ENCODE data around the gene GADD45GIP1.
"Not testable (repeated sequence)": the region's sequence is repeated elsewhere in the genome, so short reads cannot be mapped to it uniquely, and the experiment has no call there.

The GADD45GIP1 gene

DNA sequence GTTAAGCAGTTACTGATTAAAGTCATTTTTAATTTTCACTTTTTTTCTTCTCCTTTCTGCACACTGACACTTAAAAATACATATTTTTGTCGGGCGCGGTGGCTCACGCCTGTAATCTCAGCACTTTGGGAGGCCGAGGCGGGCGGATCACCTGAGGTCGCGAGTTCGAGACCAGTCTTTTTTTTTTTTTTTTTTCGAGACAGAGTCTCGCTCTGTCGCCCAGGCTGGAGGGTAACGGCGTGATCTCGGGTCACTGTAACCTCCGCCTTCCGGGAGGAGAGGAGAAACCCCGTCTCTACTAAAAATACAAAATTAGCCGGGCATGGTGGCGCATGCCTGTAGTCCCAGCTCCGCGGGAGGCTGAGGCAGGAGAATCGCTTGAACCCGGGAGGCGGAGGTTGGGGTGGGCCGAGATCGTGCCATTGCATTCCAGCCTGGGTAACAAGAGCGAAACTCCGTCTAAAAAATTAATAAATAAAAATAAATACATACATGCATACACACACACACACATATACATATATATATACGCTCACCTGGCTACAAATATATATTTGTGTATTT, 448 bp upstream of the GADD45GIP1 start:
- not testable (repeated sequence) for DNase-seq (ENCODE audit: low read depth)

DNA sequence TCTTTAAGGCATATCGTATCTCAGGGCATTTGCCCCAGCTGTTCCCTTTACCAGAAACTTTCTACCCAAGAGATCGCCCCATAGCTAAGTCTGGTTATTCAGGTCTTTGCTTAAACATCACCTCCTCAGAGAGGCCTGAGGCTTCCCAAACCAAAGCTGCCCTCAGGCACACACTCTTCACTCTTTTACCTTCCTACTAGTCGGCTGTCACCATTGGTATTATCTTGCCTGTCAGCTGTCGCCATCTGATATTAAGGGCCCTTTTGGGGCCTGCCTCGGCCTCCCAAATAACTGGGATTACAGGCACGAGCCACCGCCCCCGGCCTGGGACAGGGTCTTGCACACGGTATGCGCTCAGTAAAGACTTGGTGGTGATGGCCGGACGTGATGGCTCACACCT, 1.0 kb downstream of the GADD45GIP1 start:
- DNase-seq (ENCODE audit: low read depth): no peak

DNA sequence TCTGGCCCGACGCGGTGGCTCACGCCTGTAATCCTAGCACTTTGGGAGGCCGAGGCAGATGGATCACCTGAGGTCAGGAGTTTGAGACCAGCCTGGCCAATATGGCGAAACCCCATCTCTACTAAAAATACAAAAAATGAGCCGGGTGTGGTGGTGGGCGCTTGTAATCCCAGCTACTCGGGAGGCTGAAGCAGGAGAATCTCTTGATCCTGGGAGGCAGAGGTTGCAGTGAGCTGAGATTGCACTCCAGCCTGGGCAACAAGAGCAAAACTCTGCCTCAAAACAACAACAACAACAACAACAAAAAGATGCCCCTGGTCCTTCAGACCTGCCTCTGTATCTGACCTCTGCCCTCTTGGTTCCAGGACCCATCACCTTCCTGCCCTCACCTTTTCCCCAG, 1.4 kb downstream of the GADD45GIP1 start:
- not testable (repeated sequence) for DNase-seq (ENCODE audit: low read depth)

DNA sequence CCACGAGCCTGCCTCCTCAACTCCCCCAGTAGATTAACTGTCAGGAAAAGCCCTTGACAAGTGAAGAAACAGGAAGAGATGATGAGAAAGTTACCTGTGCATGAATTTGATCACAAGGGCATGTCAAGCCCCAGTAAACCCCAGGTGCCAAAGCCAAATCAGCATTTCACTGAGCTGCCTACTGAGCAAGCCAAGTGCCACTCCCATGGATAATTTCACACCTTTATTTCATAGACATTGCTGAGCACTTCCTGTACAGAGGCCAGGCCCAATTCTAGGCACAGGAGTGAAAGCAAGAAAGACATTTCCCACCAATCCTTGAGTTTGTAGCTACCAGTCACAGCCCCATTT, 2.4 kb downstream of the GADD45GIP1 start:
- no peak for DNase-seq (ENCODE audit: low read depth)

DNA sequence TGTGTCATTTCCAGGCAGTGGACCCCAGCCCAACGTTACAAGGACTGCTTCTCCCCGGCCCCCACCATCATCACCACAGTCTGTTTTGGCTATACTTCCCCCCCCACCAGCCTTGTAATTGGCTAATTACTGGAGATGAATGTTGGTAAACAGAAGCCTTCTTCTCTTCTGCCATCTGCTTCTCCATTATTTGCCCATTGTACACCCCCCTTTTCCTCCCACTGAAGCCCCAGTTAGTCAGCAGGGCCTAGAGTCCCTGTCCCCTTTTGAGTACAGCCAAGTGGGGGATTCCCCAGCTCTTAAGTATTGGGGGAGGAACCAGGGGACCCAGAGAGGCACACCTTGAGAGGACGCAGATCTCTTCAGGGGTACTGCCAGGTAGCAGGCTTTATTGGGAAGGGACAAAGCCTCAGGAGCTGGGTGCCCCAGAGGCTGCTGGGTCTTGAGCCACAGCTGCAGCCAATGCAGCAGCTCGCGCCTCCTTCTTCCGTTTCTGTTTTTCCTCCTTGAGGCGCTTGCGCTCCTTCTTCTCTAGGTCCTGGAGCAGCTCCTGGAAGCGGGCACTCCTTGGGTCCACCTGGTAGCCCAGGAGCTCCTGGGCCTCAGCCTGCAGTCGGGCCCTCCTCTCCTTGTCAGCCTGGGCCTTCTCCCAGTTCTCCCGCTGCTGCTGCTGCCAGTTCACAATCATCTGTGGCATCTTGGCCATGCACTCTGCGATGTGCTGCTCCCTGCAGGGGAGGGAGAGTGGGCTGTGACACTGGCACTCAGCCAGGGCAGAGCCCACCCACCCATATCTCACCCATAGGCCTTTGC, 3.0 kb downstream of the GADD45GIP1 start:
- no peak for DNase-seq (ENCODE audit: low read depth)

DNA sequence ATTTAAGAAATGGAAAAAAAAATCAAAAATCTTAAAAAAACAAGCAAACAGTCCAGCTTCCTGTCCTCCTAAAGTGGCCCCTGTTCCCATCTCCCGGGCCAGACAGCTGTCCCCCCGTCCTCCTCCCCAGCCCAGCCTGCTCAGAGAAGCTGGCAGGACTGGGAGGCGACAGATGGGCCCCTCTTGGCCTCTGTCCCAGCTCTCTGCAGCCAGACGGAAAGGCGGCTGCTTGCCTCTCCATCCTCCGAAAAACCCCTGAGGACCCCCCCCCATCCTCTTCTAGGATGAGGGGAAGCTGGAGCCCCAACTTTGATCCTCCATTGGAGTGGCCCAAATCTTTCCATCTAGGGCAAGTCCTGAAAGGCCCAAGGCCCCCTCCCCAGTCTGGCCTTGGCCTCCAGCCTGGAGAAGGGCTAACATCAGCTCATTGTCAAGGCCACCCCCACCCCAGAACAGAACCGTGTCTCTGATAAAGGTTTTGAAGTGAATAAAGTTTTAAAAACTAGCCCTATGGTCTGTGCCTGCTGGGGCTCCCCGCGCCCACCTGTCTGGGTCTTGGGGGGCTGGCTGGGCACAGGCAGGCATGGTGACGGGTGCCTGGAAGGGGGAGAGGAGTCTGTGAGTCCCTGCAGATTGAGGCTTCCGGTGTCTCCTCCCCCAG, 3.8 kb downstream of the GADD45GIP1 start:
- DNase-seq (ENCODE audit: low read depth): no peak

DNA sequence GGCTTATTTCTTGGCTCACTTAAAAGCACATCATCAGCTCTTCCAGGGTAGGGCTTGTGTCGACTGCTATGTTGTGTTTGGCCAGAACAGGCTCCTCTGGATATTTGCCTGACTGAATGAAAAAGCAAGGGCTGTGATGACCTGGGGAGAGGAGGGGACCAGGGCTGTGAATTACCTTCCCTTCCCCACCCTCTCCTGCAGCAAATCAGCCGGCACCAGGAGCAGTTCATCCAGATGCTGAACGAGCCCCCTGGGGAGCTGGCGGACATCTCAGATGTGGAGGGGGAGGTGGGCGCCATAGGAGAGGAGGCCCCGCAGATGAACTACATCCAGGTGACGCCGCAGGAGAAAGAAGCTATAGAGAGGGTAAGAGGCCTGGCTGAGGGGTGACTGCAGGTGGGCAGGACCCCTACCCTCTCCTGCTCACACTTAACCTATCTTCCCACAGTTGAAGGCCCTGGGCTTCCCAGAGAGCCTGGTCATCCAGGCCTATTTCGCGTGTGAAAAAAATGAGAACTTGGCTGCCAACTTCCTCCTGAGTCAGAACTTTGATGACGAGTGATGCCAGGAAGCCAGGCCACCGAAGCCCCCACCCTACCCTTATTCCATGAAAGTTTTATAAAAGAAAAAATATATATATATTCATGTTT, 4.4 kb downstream of the GADD45GIP1 start:
- DNase-seq (ENCODE audit: low read depth): no peak

DNA sequence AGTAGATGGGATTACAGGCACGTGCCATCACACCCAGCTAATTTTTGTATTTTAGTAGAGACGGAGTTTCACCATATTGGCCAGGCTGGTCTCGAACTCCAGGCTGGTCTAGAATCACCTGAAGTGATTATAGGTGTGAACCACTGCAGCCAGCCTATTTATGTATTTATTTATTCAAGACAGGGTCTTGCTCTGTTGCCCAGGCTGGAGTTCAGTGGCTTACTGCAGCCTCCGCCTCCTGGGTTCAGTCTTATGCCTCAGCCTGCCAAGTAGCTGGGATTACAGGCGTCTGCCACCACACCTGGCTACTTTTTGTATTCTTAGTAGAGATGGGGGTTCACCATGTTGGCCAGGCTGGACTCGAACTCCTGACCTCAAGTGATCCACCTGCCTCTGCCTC, 5.0 kb downstream of the GADD45GIP1 start:
- DNase-seq (ENCODE audit: low read depth): not testable (repeated sequence)

DNA sequence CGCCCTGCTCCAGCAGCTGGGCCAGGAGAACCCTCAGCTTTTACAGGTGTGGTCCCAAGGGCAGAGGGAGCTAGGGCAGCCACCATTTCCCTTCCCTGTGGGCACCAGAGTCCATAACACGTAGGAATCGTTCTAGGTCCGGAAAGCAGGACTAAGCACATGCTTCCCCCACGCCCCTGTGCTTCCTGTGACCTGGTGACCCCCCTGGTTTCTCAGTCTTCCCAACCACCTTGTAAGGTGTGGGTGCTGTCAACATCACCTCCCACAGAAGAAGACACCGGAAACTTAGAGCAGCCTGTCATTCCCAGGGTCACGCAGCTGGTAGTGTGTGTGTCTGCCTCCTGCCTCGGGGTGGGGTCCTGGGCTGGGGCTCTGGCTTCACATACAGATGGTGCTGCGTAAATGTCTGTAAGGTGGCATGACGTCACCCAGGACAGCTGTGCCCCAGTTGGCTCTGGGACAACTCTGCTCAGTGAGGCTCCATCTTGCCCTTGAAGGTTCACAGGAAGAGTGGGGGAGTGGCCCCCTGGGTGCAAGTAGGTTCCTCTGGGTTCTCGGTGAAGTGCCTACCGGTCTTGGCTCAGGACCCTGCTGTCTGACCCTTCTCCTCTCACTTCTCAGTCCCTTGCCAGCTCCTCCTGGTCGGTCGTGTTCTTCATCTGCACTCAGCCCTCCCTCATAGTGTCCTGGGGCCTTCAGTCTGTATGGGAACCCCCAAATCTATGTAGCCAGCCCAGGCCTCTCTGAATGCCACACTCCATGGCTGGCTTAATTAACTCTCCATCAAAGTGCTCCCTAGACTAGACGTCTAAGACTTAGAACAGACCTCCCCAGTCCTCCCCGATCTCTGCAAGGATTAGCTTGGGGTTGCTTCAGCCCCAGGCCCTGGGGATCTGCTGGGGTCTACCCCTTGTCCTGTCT, 7.4 kb downstream of the GADD45GIP1 start:
- DNase-seq (ENCODE audit: low read depth): no peak

DNA sequence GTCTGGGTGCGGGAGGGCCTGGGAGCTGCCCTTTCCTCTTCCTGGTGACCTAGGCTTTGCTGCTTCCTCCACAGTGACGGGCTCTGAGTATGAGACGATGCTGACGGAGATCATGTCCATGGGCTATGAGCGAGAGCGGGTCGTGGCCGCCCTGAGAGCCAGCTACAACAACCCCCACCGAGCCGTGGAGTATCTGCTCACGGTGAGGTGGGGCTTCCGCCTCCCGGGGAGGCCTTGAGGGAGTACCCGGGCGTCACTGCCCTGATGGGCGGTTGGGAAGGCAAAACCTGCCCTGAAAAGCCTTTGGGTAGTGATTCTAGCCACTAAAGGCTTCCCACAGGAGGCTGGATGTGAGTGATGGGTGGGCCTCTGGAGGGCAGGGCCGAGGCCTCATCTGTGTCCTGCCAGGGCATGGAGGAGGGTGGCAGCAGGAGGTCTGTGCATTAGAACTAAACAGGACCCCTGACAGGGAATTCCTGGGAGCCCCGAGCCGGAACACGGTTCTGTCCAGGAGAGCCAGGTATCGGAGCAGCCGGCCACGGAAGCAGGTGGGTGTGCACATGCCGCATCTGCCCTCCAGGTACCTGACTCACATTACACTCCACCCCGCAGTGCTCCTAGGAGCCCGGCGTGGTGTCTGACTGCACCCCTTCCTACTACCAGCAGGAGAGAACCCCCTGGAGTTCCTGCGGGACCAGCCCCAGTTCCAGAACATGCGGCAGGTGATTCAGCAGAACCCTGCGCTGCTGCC, 8.2 kb downstream of the GADD45GIP1 start:
- DNase-seq (ENCODE audit: low read depth): no peak

DNA sequence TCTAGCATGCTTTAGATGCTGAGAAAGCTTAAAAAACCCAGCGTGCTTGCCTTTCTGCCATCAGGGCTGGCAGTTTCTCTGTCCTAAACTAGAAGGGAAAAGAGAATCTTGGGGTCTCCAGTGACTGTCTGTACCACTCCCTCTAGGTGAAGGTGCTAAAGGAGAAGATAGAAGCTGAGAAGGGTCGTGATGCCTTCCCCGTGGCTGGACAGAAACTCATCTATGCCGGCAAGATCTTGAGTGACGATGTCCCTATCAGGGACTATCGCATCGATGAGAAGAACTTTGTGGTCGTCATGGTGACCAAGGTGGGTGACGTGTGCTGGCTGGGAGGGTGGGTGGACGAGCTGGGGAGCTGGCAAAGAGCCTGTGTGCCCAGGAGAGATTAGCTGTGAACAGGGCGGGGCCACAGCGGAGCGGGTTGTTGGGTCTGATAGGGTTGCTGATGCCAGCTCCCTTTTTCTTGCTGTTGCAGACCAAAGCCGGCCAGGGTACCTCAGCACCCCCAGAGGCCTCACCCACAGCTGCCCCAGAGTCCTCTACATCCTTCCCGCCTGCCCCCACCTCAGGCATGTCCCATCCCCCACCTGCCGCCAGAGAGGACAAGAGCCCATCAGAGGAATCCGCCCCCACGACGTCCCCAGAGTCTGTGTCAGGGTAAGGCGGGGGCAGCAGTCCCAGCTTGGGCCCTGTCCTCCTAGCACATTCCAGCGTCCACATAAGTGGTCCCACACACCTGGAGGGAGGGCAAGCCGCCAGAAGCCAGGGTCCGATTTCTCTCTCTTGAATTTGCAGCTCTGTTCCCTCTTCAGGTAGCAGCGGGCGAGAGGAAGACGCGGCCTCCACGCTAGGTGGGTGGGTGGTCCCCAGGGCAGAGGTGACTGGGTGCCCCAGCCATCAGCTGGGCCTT, 9.1 kb downstream of the GADD45GIP1 start:
- no peak for DNase-seq (ENCODE audit: low read depth)

DNA sequence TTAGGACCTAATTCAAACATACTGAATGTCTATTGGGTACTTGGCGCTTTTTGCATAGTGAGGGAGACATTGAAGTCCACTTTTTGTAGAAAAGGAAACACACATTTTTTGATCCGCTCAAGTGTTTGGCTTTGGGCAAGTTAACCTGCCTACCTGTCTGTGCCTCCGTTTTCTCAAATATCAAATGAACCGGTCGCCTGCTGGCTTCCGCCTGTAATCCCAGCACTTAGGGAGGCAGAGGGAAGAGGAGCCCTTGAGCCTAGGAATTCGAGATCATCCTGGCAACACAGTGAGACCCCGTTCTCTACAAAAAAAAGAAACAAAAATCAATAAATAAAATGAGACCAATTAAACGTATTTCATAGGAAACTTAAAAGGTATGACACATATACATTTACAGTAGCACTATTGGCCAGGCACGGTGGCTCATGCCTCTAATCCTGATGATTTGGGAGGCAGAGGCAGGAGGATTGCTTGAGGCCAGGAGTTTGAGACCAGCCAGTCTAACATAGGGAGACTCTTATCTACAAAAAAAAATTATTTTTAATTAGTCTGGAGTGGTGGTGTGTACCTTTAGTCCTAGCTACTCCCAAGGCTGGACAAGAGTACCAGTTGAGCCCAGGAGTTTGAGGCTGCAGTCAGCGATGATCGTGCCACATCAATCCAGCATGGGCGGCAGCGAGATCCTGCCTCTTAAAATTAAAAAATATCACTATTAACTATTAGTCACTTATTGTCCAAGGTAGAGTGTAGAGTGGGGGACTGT, 10.1 kb downstream of the GADD45GIP1 start:
- no peak for DNase-seq (ENCODE audit: low read depth)

DNA sequence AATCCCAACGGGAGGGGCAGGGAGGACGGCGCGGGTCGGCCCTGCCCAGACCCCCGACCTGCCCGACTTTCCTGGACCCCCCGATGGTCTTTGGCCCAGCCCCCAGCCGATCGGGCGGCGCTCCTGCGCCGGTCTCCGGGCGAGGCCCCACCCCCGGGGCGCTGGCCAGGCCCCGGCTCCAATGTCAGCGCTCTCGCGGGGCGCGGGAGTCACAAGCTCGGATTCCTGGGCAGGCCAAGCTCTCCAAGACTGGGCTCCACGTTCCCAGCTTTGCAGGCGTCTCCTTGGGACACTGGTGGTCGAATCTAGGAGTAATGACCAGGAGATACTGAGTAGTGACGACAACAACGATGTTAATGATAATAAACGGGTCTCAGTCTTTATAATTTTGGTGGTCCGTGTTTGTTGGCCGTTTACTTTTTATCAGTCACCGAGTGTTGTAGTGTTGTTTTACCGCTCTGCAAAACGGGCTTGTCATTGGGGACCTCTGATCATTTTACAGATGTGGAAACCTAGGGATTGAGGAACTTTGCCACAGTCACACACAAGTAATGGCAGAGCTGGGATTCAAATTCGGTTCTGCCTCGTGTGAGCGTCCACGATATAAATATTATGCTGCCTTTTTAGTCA, 10.8 kb downstream of the GADD45GIP1 start:
- peak; percentile 34 for DNase-seq (ENCODE audit: low read depth)

DNA sequence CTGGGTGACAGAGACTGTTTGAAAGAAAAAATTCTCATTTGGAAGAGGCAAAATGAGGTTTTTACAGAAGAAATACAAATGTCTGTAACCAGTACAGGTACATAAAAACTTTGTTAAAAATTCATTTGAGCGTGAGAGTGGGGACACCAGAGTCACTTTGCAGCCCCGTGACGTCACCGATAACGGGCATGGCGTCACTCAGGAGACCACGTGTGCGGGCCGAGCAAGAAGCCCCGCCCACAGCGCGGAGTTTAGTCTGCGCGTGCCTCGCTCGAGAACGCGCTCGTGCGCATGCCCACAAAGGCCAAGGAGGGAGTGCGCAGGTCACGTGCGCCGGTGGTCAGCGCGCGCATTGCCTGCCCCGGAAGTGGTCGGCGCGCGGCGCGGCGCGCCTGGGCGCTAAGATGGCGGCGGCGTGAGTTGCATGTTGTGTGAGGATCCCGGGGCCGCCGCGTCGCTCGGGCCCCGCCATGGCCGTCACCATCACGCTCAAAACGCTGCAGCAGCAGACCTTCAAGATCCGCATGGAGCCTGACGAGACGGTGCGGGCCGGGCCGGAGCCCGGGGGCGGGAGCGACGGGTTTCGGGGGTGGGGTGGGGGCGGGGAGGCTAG, 11.4 kb downstream of the GADD45GIP1 start, which contains the start of gene RAD23A:
Gene RAD23A (plus strand): TSS at position 384 of the 613 bp plus-strand sequence. CDS start 87 bp downstream, at position 471.
- peak; percentile 98 for DNase-seq (ENCODE audit: low read depth)

DNA sequence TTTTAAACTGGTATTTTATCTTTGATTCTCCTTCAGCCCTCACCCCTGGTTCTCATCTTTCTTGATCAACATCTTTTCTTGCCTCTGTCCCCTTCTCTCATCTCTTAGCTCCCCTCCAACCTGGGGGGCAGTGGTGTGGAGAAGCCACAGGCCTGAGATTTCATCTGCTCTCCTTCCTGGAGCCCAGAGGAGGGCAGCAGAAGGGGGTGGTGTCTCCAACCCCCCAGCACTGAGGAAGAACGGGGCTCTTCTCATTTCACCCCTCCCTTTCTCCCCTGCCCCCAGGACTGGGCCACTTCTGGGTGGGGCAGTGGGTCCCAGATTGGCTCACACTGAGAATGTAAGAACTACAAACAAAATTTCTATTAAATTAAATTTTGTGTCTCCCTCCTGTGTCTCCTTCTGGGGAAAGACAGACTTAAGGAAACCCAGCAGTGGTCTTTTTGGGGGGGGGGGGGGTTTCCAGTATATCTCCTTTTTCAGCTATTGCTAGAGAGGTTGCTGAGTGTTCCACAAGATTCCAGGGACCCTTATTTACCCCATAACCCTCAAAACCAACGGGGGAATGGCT, 12.8 kb downstream of the GADD45GIP1 start:
- DNase-seq (ENCODE audit: low read depth): no peak

DNA sequence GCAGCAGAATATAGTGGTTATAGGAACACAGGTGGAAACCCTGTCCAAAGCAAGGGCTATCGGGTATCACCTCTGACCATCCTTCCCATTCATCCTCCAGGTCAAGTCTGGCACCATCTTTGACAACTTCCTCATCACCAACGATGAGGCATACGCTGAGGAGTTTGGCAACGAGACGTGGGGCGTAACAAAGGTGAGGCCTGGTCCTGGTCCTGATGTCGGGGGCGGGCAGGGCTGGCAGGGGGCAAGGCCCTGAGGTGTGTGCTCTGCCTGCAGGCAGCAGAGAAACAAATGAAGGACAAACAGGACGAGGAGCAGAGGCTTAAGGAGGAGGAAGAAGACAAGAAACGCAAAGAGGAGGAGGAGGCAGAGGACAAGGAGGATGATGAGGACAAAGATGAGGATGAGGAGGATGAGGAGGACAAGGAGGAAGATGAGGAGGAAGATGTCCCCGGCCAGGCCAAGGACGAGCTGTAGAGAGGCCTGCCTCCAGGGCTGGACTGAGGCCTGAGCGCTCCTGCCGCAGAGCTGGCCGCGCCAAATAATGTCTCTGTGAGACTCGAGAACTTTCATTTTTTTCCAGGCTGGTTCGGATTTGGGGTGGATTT, 13.5 kb downstream of the GADD45GIP1 start:
- no peak for DNase-seq (ENCODE audit: low read depth)

DNA sequence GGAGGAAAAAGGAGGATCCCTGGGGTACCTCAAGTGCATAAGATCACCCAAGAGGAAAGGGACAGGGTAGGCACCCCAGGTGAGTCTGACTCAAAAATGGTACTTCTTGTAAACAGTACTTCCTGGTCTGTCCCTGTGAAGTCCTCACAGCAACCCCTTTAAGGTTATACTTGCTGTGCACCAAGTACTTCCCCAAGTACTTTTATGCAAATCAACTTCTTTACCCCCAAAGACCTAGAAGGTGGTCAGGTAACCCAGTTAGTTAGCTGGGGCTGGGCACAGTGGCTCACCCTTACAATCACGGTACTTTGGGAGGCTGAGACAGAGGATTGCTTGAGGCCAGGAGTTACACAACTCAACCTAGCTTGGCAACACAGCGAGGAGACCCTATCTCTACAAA, 16.1 kb downstream of the GADD45GIP1 start:
- no peak for DNase-seq (ENCODE audit: low read depth)
